A549 (cell line): ENCODE results near the gene TMX4. TPM values are rescaled to one million over a fixed set of nuclear protein-coding genes. Genes with fewer than 3 reads are reported as not detected.

Source experiments
- ATAC-seq, 2 experiments: fragments of 200-7000 bp in 1 of 2; fragments of >200 bp in 1 of 2; cut with Nextera tagmentation in 1 of 2; cut with Tn5 transposase in 1 of 2; 3 replicates each; pipeline versions ENCODE4 v1.8.0 to v1.9.1; 2018 to 2020; ENCODE audit warnings: mild to moderate bottlenecking in 1 of 2, moderate library complexity in 1 of 2
- CTCF ChIA-PET: fragments of 300-600 bp; sonication (Branson Sonifier 250); formaldehyde crosslinking; extraction: SDS; loops from one replicate; lab custom pipeline; 2021; ENCODE audit warnings: antibody characterized with exemption, inconsistent platforms; lab: Yijun Ruan, JAX
- POLR2A ChIA-PET: fragments of 350-600 bp; formaldehyde crosslinking; extraction: SDS; loops from one replicate; lab custom pipeline; 2021; ENCODE audit warnings: antibody characterized with exemption, inconsistent platforms; lab: Yijun Ruan, JAX
- DNase-seq, 2 experiments: peaks; one replicate each; pipeline versions ENCODE4 v3.0.0 to v3.0.0-alpha.2; 2011 to 2016; ENCODE audit warnings: low read depth in 1 of 2, low spot score in 1 of 2
- FAIRE-seq: peaks from 2 replicates; lab custom pipeline; 2011; peaks lifted over from hg19 to GRCh38; lab: Jason Lieb, UNC
- H3K27ac ChIP-seq, 2 experiments: fragments of >200 bp; sonication (Bioruptor Twin); formaldehyde crosslinking; 3 replicates each; pipeline ENCODE4 v1.5.1; 2016 to 2017
- H3K4me1 ChIP-seq: fragments of >200 bp; sonication (Bioruptor Twin); formaldehyde crosslinking; 3 replicates; pipeline ENCODE4 v1.6.1; 2016
- H3K4me2 ChIP-seq: fragments of >200 bp; sonication (Bioruptor Twin); formaldehyde crosslinking; 3 replicates; pipeline ENCODE4 v1.6.1; 2016
- H3K4me3 ChIP-seq: fragments of >200 bp; sonication (Bioruptor Twin); formaldehyde crosslinking; 3 replicates; pipeline ENCODE4 v1.5.1; 2016
- H3K9me3 ChIP-seq: fragments of >200 bp; sonication (Bioruptor Twin); formaldehyde crosslinking; 3 replicates; pipeline ENCODE4 v1.6.1; 2016
- ATOH8 ChIP-seq: fragments of 250-450 bp; sonication (Bioruptor Pico); IDR thresholded peaks from 2 replicates; pipeline ENCODE4 v1.5.0; 2020; ENCODE audit warnings: low read depth, mild to moderate bottlenecking, moderate library complexity
- BHLHE40 ChIP-seq: IDR thresholded peaks from 2 replicates; pipeline ENCODE4 v1.6.1; 2012; ENCODE audit warnings: low read depth, low read length, inconsistent platforms
- CBX8 ChIP-seq: fragments of 200-600 bp; sonication (generic); IDR thresholded peaks from 2 replicates; pipeline ENCODE4 v1.6.1; 2016
- CEBPB ChIP-seq, 2 experiments: fragments of >200 bp in 1 of 2; sonication (Bioruptor Twin) in 1 of 2; formaldehyde crosslinking in 1 of 2; IDR thresholded peaks; 2 replicates each; pipeline ENCODE4 v1.6.1; 2012 to 2016
- CHD2 ChIP-seq: fragments of 150-350 bp; IDR thresholded peaks from 2 replicates; pipeline ENCODE4 v1.6.1; 2014; ENCODE audit warnings: low read length; ENCODE audit not compliant: partially characterized antibody
- EHMT2 ChIP-seq: fragments of 200-600 bp; sonication (generic); IDR thresholded peaks from 2 replicates; pipeline ENCODE4 v1.6.1; 2016; ENCODE audit warnings: antibody characterized with exemption, low read depth, mild to moderate bottlenecking, moderate library complexity
- ESRRA ChIP-seq: fragments of 150-350 bp; IDR thresholded peaks from 2 replicates; pipeline ENCODE4 v1.6.1; 2014; ENCODE audit warnings: mild to moderate bottlenecking, low read length, borderline replicate concordance
- HOXB13 ChIP-seq: fragments of 250-450 bp; sonication (Bioruptor Pico); IDR thresholded peaks from 2 replicates; pipeline ENCODE4 v1.5.0; 2020; ENCODE audit warnings: low read depth, mild to moderate bottlenecking, moderate library complexity
- JUN ChIP-seq, 2 experiments: fragments of >200 bp; sonication (Bioruptor Twin); formaldehyde crosslinking; IDR thresholded peaks; 2 replicates in 1 of 2; 3 replicates in 1 of 2; pipeline ENCODE4 v1.6.1; 2016 to 2017
- MYC ChIP-seq: IDR thresholded peaks from 2 replicates; pipeline ENCODE4 v1.6.1; 2012; ENCODE audit warnings: mild to moderate bottlenecking, inconsistent platforms, low read length, improper control_type of control experiment, borderline replicate concordance
- NR3C1 ChIP-seq: fragments of >200 bp; sonication (Bioruptor Twin); formaldehyde crosslinking; IDR thresholded peaks from 3 replicates; pipeline ENCODE4 v1.6.1; 2017
- PBX3 ChIP-seq: IDR thresholded peaks from 2 replicates; pipeline ENCODE4 v1.6.1; 2012
- PHF8 ChIP-seq: fragments of 200-600 bp; sonication (generic); IDR thresholded peaks from 2 replicates; pipeline ENCODE4 v1.6.1; 2016; ENCODE audit warnings: low read depth, mild to moderate bottlenecking, antibody characterized with exemption, moderate library complexity, borderline replicate concordance
- POLR2A ChIP-seq: IDR thresholded peaks from 2 replicates; pipeline ENCODE4 v1.6.1; 2012; ENCODE audit warnings: mild to moderate bottlenecking, low read length
- POLR2AphosphoS2 ChIP-seq: conservative IDR thresholded peaks from 2 replicates; pipeline ENCODE4 v1.6.1; 2012; ENCODE audit warnings: low read length, improper control_type of control experiment, inconsistent platforms
- RCOR1 ChIP-seq: fragments of 150-350 bp; IDR thresholded peaks from 2 replicates; pipeline ENCODE4 v1.6.1; 2014; ENCODE audit warnings: antibody characterized with exemption, low read length, low read depth
- RNF2 ChIP-seq: fragments of 200-600 bp; sonication (generic); IDR thresholded peaks from 2 replicates; pipeline ENCODE4 v1.6.1; 2016; ENCODE audit warnings: low read depth, mild to moderate bottlenecking, antibody characterized with exemption, moderate library complexity, borderline replicate concordance
- TP53 ChIP-seq: fragments of 250-450 bp; sonication (Bioruptor Pico); IDR thresholded peaks from 2 replicates; pipeline ENCODE4 v1.5.0; 2021; ENCODE audit warnings: mild to moderate bottlenecking, moderate library complexity
- ZC3H11A ChIP-seq: fragments of 450-650 bp; IDR thresholded peaks from 2 replicates; pipeline ENCODE4 v1.6.1; 2014; ENCODE audit warnings: antibody characterized with exemption, mild to moderate bottlenecking
- ZFP36 ChIP-seq: fragments of 450-650 bp; IDR thresholded peaks from 2 replicates; pipeline ENCODE4 v1.6.1; 2014; ENCODE audit warnings: borderline replicate concordance; ENCODE audit not compliant: partially characterized antibody
- ZSCAN20 ChIP-seq: fragments of 250-450 bp; sonication (Bioruptor Pico); IDR thresholded peaks from 2 replicates; pipeline ENCODE4 v1.8.0; 2022; ENCODE audit warnings: mild to moderate bottlenecking, moderate library complexity
- WGBS: methylation state at CpG from one replicate; pipeline ENCODE4 v1.1.6; 2017; ENCODE audit errors: missing lambda C conversion rate; 5-methylcytosine and 5-hydroxymethylcytosine counted together
- polyA plus RNA-seq, 4 experiments: library from polyadenylated mRNA; depleted of rRNA in 3 of 4; stranded (reverse); fragments of >200 nt; fragmentation: RNase III in 1 of 4; extraction: RNeasy Plus Mini Kit Qiagen cat#74134 plus additional on column Dnase treatment in 1 of 4; gene quantifications; 2 replicates in 3 of 4; 3 replicates in 1 of 4; pipeline ENCODE4 v1.2.3, GENCODE V29; 2011 to 2017
- TF ChIP-seq, protein P1 (sequence below): fragments of 150-350 bp; IDR thresholded peaks from 2 replicates; pipeline ENCODE4 v1.6.1; 2014; ENCODE audit warnings: low read depth, mild to moderate bottlenecking, low read length
- TF ChIP-seq, protein P2 (sequence below): fragments of 200-600 bp; sonication (generic); IDR thresholded peaks from 2 replicates; pipeline ENCODE4 v1.6.1; 2016; ENCODE audit warnings: antibody characterized with exemption, mild to moderate bottlenecking, moderate library complexity
- TF ChIP-seq, protein P3 (sequence below): fragments of >200 bp; sonication (Bioruptor Twin); formaldehyde crosslinking; IDR thresholded peaks from 2 replicates; pipeline ENCODE4 v1.6.1; 2016

The TMX4 gene
- polyA plus RNA-seq, 2 of the 4 experiments (the other 2 are of a cell fraction), result 12.4 to 21.1 TPM

GRCh38 chr20:8007490-8007889 lies 12.1 kb downstream of the TMX4 start (continued):
- TF ChIP-seq PHF8 (no peak), BHLHE40 (no peak)
- TF ChIP-seq, all 56 proteins: peak for 0

GRCh38 chr20:8005575-8006366 lies 13.8 kb downstream of the TMX4 start:
- CTCF ChIA-PET, result interaction anchor here (1.4 to 1.5 kb wide), 2 partner anchors 10 to 69 kb away, joined by 3 to 4 read pairs; no protein-coding TSS in a partner anchor
- POLR2A ChIA-PET, result no interaction called here

GRCh38 chr20:8005033-8005432 lies 14.5 kb downstream of the TMX4 start:
- Histone ChIP-seq H3K9me3 (no peaks in the 10 kb centered on the region), H3K4me2 (no peak overlapping the region)
- TF ChIP-seq EHMT2 (no peak), POLR2A (no peak), RNF2 (no peak), CEBPB (IDR thresholded peaks at IDR 0.05) (no peak), HOXB13 (CRISPR knock-in tag) (no peak), ZFP36 (no peak), ZSCAN20 (no peak), MYC (no peak), ESRRA (no peak), ZC3H11A (no peak), ATOH8 (CRISPR knock-in tag) (no peak), TP53 (no peak), NR3C1 (no peak), RCOR1 (no peak)
- TF ChIP-seq, protein P1, sequence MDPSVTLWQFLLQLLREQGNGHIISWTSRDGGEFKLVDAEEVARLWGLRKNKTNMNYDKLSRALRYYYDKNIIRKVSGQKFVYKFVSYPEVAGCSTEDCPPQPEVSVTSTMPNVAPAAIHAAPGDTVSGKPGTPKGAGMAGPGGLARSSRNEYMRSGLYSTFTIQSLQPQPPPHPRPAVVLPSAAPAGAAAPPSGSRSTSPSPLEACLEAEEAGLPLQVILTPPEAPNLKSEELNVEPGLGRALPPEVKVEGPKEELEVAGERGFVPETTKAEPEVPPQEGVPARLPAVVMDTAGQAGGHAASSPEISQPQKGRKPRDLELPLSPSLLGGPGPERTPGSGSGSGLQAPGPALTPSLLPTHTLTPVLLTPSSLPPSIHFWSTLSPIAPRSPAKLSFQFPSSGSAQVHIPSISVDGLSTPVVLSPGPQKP, result no peak
- TF ChIP-seq, protein P2, sequence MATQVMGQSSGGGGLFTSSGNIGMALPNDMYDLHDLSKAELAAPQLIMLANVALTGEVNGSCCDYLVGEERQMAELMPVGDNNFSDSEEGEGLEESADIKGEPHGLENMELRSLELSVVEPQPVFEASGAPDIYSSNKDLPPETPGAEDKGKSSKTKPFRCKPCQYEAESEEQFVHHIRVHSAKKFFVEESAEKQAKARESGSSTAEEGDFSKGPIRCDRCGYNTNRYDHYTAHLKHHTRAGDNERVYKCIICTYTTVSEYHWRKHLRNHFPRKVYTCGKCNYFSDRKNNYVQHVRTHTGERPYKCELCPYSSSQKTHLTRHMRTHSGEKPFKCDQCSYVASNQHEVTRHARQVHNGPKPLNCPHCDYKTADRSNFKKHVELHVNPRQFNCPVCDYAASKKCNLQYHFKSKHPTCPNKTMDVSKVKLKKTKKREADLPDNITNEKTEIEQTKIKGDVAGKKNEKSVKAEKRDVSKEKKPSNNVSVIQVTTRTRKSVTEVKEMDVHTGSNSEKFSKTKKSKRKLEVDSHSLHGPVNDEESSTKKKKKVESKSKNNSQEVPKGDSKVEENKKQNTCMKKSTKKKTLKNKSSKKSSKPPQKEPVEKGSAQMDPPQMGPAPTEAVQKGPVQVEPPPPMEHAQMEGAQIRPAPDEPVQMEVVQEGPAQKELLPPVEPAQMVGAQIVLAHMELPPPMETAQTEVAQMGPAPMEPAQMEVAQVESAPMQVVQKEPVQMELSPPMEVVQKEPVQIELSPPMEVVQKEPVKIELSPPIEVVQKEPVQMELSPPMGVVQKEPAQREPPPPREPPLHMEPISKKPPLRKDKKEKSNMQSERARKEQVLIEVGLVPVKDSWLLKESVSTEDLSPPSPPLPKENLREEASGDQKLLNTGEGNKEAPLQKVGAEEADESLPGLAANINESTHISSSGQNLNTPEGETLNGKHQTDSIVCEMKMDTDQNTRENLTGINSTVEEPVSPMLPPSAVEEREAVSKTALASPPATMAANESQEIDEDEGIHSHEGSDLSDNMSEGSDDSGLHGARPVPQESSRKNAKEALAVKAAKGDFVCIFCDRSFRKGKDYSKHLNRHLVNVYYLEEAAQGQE, result no peak
- TF ChIP-seq, all 56 proteins: peak for 0
- Histone ChIP-seq H3K27ac (no peak overlapping the region), H3K4me1 (no peaks in the 10 kb centered on the region), H3K4me3 (no peak overlapping the region)
- no peak for FAIRE-seq
- ChIA-PET POLR2A (no interaction called here), CTCF (interaction anchor here (1.4 kb wide), 1 partner anchor 9 kb away, joined by 3 read pairs; no protein-coding TSS in a partner anchor)
- ATAC-seq, result no peak
- WGBS, result 46% methylated on average over 2 of the region's 2 CpGs
- DNase-seq, result no peak

More at GRCh38 chr20:8005575-8006366, 13.8 kb downstream of the TMX4 start:
- no peak for TF ChIP-seq HOXB13 (CRISPR knock-in tag)
- no peak for TF ChIP-seq CHD2
- TF ChIP-seq, protein P3, sequence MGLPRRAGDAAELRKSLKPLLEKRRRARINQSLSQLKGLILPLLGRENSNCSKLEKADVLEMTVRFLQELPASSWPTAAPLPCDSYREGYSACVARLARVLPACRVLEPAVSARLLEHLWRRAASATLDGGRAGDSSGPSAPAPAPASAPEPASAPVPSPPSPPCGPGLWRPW, result no peak
- TF ChIP-seq JUN (IDR thresholded peaks at IDR 0.05), result no peak
- no peak for TF ChIP-seq PBX3
- no peak for TF ChIP-seq POLR2AphosphoS2
- no peak for TF ChIP-seq CBX8
- TF ChIP-seq, all 56 proteins: peak for 0
- FAIRE-seq, result no peak
- WGBS, result 87% methylated on average over 19 of the region's 19 CpGs
- no peaks in the 10 kb centered on the region for H3K9me3 ChIP-seq
- no peak overlapping the region for H3K4me2 ChIP-seq
- DNase-seq, result no peak
- H3K4me3 ChIP-seq, result no peak overlapping the region
- H3K4me1 ChIP-seq, result no peaks in the 10 kb centered on the region
- no peak overlapping the region for H3K27ac ChIP-seq
- ATAC-seq, result no peak
